HG03520 (cell line): ENCODE results near the gene DISC1.
"Not testable (repeated sequence)": the region's sequence is repeated elsewhere in the genome, so short reads cannot be mapped to it uniquely, and the experiment has no call there.

Source experiments
- ATAC-seq: cut with Tn5 transposase; IDR thresholded peaks from one replicate; pipeline ENCODE4 v1.9.1; 2021; ENCODE audit warnings: mild to moderate bottlenecking, moderate library complexity; ENCODE audit not compliant: unreplicated experiment

The DISC1 gene

DNA sequence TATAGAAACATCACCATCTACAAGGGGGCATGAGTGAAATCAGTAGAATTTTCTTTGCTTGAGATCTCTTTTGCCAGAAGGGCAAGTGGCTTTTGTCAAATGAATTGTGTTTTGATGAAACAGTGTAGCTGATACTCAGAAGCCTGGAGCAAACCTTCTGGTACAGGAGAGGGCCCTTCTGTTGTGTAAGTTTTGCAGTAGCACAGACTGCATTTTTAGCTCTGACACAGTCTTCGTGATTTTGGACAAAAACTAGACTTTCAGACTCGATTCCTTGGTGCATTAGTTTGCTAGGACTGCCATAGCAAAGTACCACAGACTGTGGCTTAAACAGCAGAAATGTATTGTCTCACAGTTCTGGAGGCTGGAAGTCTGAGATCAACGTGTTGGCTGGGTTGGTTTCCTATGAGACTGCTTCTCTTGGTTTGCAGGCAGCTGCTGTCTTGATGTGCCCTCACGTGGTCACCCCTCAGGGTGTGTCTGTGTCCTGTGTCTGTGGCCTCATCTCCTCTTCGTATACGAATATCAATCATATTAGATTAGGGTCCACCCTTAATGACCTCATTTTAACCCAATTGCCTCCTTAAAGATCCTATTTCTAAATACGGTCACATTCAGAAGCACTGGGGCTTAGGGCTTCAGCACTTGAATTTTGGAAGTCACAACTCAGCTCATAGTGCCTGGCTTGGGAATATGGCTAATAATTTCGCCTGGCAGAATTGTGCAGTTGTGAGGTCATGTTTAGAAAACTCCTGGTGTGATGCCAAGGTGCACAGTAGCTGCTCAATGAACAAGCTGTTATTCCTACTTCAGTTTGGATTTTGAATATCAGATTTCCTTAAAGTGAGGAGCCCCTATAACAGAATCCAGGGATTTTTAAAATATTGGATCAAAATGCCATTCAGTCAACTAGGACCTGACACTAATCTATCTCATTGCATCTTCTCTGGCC, 21.2 kb upstream of the DISC1 start:
- no peak for ATAC-seq

DNA sequence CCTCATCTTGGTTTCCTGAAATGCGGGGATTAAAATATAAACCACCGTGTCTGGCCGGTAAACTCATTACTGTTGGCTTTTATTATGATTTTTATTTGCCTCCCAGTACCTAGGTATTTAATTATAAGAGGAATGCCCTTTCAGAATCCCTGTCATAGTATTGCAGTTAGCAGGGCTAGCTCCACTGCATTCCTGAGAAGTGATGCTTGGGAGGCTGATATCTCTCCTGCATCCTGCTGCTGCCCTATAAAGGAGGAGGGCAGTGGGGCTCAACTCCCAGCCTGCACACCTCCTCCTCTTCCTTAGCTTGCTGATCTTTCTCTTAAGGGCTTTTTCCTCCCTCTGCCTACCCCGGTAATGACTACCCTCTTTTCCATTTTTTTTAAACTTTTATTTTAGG, 19.9 kb upstream of the DISC1 start:
- ATAC-seq, result no peak

DNA sequence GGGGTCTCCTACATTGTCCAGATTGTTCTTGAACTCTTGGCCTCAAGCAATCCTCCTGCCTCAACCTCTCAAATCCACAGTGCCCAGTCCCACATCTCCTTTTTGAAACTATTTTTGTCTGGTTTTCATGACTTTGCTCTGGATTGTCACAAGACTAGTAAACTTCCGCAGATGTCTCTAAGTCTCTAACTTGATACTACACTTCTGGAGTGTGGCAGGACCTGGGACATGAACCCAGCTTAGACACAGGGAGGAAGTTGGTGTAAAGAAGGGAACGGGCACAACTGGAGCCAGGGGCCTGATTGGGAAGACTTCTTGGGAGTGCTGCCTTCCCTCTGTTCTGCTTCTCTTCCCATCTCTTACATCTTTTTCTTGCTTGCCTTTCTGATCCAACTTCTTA, 16.2 kb upstream of the DISC1 start:
- ATAC-seq, result no peak

DNA sequence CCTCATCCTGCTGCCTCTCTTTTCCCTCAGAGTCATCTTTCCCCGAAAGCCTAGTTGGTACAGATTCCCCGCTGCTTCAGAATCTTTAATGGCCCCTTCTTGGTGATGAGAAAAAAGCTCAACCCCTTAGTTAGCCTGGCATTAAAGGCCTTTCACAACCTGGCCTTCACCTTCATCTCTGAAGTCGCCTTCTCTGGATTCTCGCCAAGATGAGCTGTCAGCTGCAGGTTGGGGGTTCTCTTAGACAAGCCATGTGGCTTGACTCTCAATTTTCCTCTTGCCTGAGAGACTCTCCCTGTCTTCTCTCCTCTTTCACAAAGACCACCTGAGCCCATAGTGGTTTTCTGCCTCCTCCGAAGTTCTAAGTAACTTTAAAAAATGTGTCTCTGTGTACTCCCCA, 15.5 kb upstream of the DISC1 start:
- no peak for ATAC-seq

DNA sequence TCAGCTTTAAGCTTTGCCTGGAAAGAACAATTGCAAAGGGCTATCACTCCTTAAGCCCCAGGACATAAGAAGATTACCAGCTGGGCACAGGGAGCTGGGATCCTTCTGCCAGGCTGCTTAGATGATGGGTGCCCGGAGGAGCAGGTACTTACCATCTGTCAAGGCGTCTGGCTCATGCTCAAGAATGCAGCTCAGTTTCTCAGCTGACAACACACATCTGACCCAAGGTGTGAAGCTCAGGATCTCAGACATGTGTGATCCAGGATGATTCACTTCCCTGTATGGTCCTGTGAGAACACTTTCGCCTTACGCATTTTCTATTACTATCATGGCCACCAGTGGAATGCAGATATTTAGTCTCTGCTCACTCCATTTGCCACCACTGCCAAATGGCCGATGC, 14.7 kb upstream of the DISC1 start:
- ATAC-seq, result no peak

DNA sequence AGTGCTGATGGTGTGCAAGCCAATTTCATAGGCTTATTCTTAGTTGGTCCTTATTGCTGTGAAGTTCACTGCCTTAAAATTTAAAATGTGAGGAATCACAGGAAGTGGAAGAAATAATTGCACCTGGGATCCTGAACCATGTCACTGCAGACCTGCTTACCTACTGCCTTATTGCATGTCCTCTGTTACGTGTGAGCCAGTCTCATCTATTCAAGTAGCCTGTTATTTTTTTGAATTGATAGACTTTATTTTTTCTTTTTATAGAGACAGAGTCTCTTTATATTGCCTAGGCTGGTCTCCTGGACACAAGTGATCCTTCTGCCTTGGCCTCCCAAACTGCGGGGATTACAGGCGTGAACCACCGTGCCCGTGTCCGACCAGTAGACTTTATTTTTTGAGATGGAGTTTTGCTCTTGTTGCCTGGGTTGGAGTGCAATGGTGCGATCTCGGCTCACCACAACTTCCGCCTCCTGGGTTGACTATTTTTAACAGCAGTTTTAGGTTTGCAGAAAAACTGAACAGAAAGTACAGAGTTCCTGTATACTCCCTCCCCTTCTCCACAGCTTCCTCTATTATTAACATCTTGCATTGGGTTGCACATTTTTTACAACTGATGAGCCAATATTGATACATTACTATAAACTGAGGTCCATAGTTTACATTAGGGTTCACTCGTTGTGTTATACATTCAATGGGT, 14.0 kb upstream of the DISC1 start:
- peak; percentile 87 for ATAC-seq

DNA sequence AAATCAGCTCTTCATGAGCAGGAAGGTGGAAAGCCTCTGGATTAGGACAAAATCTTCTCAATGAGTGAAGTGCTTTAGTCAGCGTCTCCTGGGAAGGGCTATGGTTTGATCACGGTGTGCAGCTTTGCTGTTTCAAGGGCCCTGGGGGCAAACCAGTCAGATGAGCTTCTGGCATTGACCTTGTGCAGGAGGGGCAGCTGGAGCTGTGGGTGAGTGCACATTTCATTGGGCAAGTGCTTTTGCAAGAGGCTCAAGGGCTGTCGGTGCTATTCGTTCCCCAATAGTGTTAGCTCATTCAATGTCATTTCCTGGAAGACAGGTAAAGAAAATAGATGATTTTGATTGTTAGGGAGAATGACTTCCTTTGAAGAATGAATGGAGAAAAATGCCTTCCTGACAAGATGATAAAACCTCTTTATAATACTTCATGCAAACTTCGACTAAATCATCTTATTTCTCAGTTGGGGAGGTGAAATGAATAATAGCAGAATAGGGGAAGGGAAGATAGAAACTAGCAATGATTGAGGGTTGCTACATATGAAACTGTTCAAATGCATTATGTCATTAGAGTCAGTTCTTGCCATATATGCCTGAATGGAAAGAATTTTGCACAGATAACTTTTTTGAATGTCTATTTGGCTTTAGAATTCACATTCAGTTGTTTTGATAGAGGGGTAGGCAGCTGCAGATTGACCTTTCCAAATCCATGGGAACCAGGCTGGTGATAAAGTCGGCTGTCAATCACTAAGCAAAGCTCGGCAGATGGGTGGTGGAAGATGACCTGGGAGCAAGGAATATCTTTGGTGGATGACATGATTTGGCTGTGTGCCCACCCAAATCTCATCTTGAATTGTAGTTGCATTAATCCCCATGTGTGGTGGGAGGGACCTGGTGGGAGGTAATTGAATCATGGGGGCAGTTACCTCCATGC, 12.9 kb upstream of the DISC1 start:
- ATAC-seq, result no peak

DNA sequence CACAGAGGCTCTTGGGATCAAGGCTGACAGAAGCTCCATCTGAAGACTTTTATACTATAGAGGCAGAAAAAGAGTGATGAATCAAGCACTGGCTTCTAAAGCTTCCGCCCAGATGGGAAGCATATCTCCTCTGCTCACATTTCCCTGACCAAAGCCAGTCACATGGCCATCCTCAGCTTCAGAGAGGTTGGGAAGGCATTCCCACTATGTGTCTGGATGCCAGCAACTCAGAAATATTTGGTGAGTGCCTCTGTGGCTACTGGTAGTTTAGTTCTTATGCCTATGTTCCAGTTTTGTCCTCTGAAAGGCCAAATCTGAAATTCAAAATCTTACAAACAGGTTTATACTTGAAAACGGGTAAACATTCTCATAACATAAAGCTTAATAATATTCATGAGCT, 9.9 kb upstream of the DISC1 start:
- ATAC-seq, result no peak

DNA sequence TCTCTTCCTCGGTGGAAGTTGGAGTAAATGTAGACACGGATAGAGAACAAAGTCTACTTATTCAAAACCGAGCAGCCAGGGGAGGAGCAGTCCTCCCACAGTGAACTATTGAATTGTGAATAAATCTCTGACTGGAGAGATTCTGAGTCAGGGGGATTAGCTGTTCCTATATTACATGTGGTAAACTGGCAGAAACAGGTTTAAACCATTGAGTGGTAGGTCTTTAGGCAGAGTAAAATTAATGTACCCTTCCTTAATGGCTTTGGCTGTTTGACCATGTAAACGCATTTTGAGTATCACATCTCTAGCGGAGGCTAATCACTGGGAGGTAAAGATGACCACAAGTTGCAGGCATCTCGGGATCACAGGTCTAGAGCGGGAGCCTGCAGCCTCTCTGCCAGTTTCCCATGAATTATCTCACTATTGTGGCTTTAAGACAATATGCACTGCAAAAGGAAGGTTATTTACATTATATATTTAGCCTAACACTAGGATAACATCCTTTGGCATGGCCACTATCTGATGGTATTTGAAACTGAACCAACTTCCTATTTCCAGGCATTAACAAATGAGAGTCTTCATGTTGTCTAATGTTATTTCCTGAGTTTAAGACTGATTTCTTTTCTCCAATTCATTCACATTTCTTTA, 7.9 kb upstream of the DISC1 start:
- ATAC-seq, result no peak

DNA sequence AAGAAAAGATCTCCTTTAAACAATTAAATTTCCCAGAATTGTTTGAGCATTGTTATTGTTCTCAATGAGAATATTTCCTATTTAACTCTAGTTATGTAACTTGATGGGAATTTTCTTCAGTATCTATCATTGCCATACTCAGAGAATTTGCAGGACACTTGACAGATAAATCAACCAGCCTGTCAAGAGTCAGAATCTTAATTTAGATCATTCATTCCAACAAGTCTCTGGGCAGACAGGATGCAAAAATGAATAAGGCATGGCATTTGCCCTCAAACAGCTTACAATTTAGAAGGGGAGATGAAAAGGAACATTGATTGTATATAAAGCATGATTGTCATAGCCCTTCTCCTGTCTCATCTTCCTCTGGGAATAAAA, 7.3 kb upstream of the DISC1 start:
- ATAC-seq, result no peak

DNA sequence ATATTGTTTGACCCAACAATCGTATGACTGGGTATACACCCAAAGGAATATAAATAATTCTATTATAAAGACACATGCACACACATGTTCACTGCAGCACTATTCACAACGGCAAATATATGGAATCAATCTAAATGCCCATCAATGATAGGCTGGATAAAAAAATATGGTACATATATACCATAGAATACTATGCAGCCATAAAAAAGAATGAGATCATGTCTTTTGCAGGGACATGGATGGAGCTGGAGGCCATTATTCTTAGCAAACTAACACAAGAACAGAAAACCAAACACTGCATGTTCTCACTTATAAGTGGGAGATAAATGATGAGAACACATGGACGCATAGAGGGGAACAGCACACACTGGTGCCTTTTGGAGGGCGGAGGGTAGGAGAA, 1.5 kb upstream of the DISC1 start:
- not testable (repeated sequence) for ATAC-seq

DNA sequence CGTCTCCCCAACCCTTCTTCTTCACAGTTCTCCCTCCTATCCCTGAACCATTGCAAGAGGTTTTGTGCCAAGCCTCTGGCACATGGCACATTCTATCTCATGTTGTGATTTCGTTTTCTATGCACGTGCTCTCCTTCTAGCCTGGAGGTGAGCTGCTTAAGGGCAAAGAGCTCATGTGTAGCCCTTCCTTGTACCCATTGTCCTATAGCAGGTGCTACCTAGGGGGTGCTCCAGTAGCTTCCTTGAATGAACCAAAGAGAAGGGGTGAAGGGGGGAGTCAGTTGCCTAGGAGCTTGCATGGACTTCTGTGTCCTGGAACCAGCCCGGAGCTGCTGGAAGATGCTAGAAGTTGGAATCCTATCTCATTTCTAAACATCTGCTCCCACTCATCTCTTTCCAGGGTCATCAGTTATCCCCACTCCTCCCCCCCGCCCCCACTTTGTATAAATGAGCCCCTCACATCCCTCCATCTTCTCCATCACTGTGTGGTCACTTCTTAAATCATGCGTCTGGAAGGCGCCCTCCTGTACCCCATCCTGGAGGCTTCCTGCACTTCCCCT, 535 bp upstream of the DISC1 start:
- ATAC-seq, result no peak

DNA sequence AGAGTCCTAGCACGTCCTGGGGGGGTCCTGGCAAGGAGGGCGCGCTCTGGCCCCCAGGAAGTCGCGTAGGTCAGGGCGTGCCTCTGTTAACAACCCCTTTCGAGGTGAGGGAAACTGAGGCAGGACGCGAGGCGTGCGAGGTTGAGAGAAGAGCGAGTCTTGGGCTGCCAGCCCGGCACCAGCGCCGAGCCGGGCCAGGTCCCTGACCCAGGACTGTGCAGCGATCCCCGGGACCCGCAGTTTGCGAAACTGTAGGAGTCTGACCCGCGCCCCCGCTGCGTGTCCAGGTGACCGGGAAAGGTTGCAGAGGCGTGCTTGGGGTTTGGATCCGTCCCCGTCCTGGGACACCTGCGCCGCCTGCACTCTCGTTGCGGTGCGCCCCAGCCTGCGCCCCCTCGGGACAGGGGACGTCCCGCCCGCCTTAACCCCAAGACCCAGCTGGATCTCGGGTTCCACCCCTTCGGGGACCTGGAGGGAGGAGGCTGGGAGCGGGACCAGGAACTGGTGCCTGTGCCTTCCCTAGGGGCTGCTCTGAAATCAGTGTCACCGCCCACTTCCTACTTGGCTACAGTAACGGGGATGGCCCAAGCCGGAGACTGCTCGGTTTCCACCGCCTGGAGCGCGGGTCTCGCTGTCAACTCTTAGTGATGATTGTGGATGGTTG, 493 bp downstream of the DISC1 start:
- ATAC-seq, result peak; percentile 39

DNA sequence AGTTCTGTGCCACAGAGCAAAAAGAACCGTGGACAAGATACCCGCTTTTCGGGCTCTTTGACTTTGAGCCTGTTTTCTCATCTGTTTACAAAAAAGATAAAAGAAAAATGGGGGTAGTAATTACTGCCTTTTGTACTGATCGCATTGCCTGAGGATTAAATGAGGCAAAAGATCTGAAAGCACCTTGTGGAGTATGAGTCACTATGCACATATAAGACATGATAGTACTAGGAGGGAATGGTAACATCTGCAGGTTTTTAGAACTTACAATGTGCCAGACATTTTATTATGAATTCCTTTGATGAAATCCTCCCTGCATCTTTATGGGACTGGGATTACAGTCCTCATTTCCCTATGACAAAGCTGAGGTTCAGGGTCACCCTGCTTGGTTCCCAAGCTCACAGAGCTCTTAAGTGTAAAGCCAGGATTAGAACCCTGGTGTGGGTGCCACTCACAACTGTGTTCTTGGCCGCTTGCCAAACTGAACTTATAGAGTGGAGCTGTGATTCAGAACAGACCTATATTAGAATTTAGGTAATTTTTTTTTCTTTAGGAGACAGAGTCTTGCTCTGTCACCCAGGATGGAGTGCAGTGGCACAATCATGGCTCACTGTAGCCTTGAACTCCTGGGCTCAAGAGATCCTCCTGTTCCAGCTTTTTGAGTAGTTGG, 1.8 kb downstream of the DISC1 start:
- ATAC-seq, result no peak

DNA sequence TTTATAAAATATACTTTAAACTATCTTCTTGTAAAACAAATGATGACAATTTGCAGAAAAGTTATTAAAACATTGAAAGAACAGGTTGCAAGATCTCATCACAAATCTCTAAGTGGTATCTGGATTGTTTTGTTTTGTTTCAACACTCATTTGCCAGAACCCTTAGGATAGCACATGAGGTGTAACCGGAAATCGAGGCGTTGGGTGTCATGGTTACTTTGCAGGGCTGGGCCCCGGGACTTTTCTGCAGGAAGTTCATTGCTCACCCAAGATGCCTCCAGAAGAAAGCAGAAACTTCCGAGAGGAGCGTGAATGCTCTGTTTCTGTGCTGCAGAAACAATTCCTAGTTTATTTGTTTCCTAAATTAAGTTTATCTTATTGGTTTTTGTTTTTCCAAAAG, 2.5 kb downstream of the DISC1 start:
- ATAC-seq, result no peak

DNA sequence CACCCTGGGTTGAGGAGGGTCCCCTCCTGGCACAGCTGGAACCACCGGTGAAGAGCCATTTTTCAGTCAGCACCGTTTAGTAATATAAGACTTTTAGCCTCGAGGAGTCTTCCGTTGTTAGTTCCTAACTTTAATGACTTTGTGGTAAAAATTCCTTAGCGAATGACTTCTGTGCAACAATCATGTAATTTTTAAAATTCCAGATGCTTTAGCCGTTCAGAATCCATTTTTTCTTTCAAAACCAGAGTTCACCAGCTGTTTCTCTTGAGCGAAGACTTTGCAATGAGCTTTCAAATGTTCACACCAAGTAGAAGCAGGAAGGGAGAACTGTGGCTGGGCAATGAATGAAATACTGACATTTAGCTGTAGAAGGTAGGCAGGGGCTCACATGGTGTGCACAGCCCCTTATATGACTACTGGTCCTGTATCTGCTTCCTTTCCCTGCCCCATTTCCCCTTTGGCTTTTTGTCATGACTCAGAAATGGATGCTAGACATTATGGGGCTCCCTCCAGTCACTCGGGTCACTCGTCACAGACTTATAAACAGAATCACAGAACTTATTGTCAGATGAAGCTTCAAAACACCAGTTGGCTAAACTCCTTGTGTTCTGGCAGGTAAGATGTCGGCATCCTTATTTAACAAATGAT, 4.1 kb downstream of the DISC1 start:
- no peak for ATAC-seq

DNA sequence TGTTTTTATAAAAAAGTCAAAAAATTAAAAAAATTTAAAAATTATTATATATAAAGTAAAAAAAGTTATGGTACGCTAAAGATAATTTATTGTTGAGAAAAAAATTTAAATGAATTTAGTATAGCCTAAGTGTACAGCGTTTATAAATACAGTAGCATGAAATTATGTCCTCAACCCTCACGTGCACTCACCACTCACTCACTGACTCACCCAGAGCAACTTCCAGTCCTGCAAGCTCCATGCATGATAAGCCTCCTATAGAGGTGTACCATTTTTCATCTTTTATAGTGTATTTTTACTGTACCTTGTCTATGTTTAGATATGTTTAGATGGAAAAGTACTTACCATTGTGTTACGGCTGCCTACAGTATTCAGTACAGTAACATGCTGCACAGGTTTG, 5.1 kb downstream of the DISC1 start:
- ATAC-seq, result no peak

DNA sequence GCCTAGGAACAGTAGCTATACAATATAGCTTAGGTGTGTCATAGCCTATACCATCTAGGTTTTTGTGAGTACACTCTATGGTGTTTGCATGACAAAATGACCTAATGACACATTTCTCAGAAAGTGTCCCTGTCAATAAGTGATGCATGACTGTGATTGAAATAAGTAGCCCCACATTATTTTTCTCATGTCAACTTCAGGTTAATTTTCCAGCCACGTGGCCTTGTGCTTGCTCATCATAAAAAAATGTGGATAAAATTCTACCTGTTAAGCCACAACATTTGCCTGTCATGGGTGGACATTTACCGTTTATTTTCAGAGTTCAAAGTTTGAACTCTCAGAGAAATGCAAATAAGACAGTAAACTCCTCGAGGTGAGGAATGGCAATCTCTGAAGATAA, 5.5 kb downstream of the DISC1 start:
- ATAC-seq, result no peak
